Endothelial cell (in vitro differentiated cells): ENCODE measurements around the gene CCDC59. TPM values are rescaled to one million over a fixed set of nuclear protein-coding genes. Genes with fewer than 3 reads are reported as not detected.
"Not testable (repeated sequence)": the region's sequence is repeated elsewhere in the genome, so short reads cannot be mapped to it uniquely, and the experiment has no call there.

Experiments used
- DNase-seq: peaks from one replicate; pipeline ENCODE4 v3.0.0; 2021; ENCODE audit warnings: low spot score
- H3K27ac Mint-ChIP-seq: one replicate; pipeline ENCODE4 v1.8.0; 2021; ENCODE audit warnings: mixed read lengths, inconsistent platforms; ENCODE audit not compliant: unreplicated experiment
- H3K27me3 Mint-ChIP-seq: one replicate; pipeline ENCODE4 v1.8.0; 2021; ENCODE audit warnings: mild to moderate bottlenecking, moderate library complexity, mixed read lengths, inconsistent platforms; ENCODE audit not compliant: unreplicated experiment
- H3K36me3 Mint-ChIP-seq: one replicate; pipeline ENCODE4 v1.8.0; 2021; ENCODE audit warnings: mild to moderate bottlenecking, low read depth, mixed read lengths, inconsistent platforms; ENCODE audit not compliant: unreplicated experiment
- H3K4me1 Mint-ChIP-seq: one replicate; pipeline ENCODE4 v1.8.0; 2021; ENCODE audit warnings: mild to moderate bottlenecking, mixed read lengths, inconsistent platforms; ENCODE audit not compliant: unreplicated experiment
- H3K4me3 Mint-ChIP-seq: one replicate; pipeline ENCODE4 v1.8.0; 2021; ENCODE audit warnings: mild to moderate bottlenecking, mixed read lengths, inconsistent platforms; ENCODE audit not compliant: unreplicated experiment
- H3K9me3 Mint-ChIP-seq: one replicate; pipeline ENCODE4 v1.8.0; 2021; ENCODE audit warnings: mixed read lengths, inconsistent platforms; ENCODE audit not compliant: unreplicated experiment
- CTCF ChIP-seq: fragments of 200-600 bp; sonication (generic); IDR thresholded peaks from one replicate; pipeline ENCODE4 v1.5.0; 2021; ENCODE audit warnings: antibody characterized with exemption; ENCODE audit not compliant: unreplicated experiment
- total RNA-seq: library from RNA; stranded (reverse); fragmentation: NEBNext Ultra II Directional; extraction: Animal tissue kit (Norgen Biotek cat#: 25700); gene quantifications from one replicate; pipeline ENCODE4 v1.2.1, GENCODE V29; 2021; ENCODE audit not compliant: unreplicated experiment

CCDC59 gene
- total RNA-seq, 1 donor from 2014 or later: 27.7 TPM

- H3K9me3 Mint-ChIP-seq: no peaks in the 10 kb centered on the region
- H3K36me3 Mint-ChIP-seq: no peaks in the 10 kb centered on the region
- H3K4me1 Mint-ChIP-seq: peaks cover 13% of the 10 kb centered on the region
- H3K27ac Mint-ChIP-seq: no peak overlapping the region
- no peak for TF ChIP-seq CTCF
- H3K4me3 Mint-ChIP-seq: no peak overlapping the region
- no peak for DNase-seq
- peaks cover 4% of the 10 kb centered on the region for H3K27me3 Mint-ChIP-seq
Measured at GRCh38 chr12:82361461-82361915, 3.3 kb upstream of the CCDC59 start.

GRCh38 chr12:82360834-82361233, 2.6 kb upstream of the CCDC59 start:
- H3K27ac Mint-ChIP-seq, DNase-seq, H3K4me3 Mint-ChIP-seq, H3K36me3 Mint-ChIP-seq, H3K27me3 Mint-ChIP-seq, H3K9me3 Mint-ChIP-seq: not testable (repeated sequence)
- peaks cover 13% of the 10 kb centered on the region for H3K4me1 Mint-ChIP-seq

GRCh38 chr12:82359115-82359478, 910 bp upstream of the CCDC59 start:
- H3K9me3 Mint-ChIP-seq: no peaks in the 10 kb centered on the region
- no peak overlapping the region for H3K27ac Mint-ChIP-seq
- H3K4me3 Mint-ChIP-seq: peak overlapping the region; percentile 100
- TF ChIP-seq CTCF: no peak
- H3K27me3 Mint-ChIP-seq: peaks cover 4% of the 10 kb centered on the region
- peaks cover 13% of the 10 kb centered on the region for H3K4me1 Mint-ChIP-seq
- no peaks in the 10 kb centered on the region for H3K36me3 Mint-ChIP-seq
- DNase-seq: peak; percentile 15

GRCh38 chr12:82357845-82358199, 365 bp downstream of the CCDC59 start:
- Mint-ChIP-seq H3K27ac (peak overlapping the region; percentile 100), H3K36me3 (no peaks in the 10 kb centered on the region), H3K9me3 (no peaks in the 10 kb centered on the region), H3K4me1 (peaks cover 13% of the 10 kb centered on the region), H3K4me3 (peak overlapping the region; percentile 100), H3K27me3 (peaks cover 4% of the 10 kb centered on the region)
- TF ChIP-seq CTCF: no peak
- DNase-seq: no peak

GRCh38 chr12:82357340-82357739, 847 bp downstream of the CCDC59 start:
- H3K4me1 Mint-ChIP-seq: peaks cover 13% of the 10 kb centered on the region
- no peaks in the 10 kb centered on the region for H3K9me3 Mint-ChIP-seq
- no peak for TF ChIP-seq CTCF
- H3K27ac Mint-ChIP-seq: peak overlapping the region; percentile 100
- H3K27me3 Mint-ChIP-seq: peaks cover 4% of the 10 kb centered on the region
- H3K36me3 Mint-ChIP-seq: no peaks in the 10 kb centered on the region
- peak overlapping the region; percentile 100 for H3K4me3 Mint-ChIP-seq
- no peak for DNase-seq

DNA sequence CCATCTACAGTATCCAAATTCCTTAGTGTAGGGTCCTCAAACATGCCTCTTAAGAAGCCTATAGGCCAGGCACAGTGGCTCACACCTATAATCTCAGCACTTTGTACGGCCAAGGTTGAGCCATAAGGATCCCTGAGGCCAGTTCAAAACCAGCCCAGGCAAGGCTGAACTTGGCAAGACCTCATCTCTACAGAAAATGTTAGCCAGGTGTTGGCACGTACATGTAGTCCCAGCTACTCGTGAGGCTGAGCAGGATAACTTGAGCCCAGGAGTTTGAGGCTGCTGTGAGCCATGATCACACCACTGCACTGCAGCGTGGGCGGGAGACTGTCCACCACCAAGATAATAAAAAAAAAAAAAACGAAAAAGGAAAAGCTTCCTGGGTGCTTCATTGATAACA, 6.8 kb downstream of the CCDC59 start:
- no peaks in the 10 kb centered on the region for H3K27me3 Mint-ChIP-seq
- no peak overlapping the region for H3K27ac Mint-ChIP-seq
- no peaks in the 10 kb centered on the region for H3K4me1 Mint-ChIP-seq
- no peak overlapping the region for H3K4me3 Mint-ChIP-seq
- H3K36me3 Mint-ChIP-seq: no peaks in the 10 kb centered on the region
- no peaks in the 10 kb centered on the region for H3K9me3 Mint-ChIP-seq
- DNase-seq: no peak
- no peak for TF ChIP-seq CTCF
